Caco-2 (cell line): ENCODE results near the gene GPR89B. TPM values are rescaled to one million over a fixed set of nuclear protein-coding genes. Genes with fewer than 3 reads are reported as not detected.
"Not testable (repeated sequence)": the region's sequence is repeated elsewhere in the genome, so short reads cannot be mapped to it uniquely, and the experiment has no call there.

Experiments used
- Bru-seq: library from RNA; stranded (reverse); fragments of 400-500 nt; gene quantifications from one replicate; lab custom pipeline; 2021; lab: Mats Ljungman, UMichigan
- BruChase-seq, 2 experiments: library from RNA; stranded (reverse); fragments of 400-500 nt; gene quantifications; one replicate each; lab custom pipeline; 2021; lab: Mats Ljungman, UMichigan
- BruUV-seq: library from RNA; stranded (reverse); fragments of 400-500 nt; replicated peaks from 2 replicates; lab custom pipeline; 2021; lab: Mats Ljungman, UMichigan
- CTCF ChIA-PET: fragments of 300-600 bp; sonication (Branson Sonifier 250); formaldehyde crosslinking; loops from one replicate; lab custom pipeline; 2022; ENCODE audit warnings: antibody characterized with exemption; lab: Charles Lee
- POLR2A ChIA-PET: fragments of 300-600 bp; sonication (Branson Sonifier 250); formaldehyde crosslinking; loops from one replicate; lab custom pipeline; 2022; ENCODE audit warnings: antibody characterized with exemption; lab: Charles Lee
- DNase-seq, 2 experiments: peaks; one replicate each; pipeline versions ENCODE4 v3.0.0 to v3.0.0-alpha.2; 2020 to 2022
- H3K27me3 ChIP-seq: replicated peaks from 2 replicates; pipeline ENCODE4 v1.6.0; 2011; ENCODE audit warnings: low read length; ENCODE audit not compliant: control insufficient read depth, insufficient read depth
- H3K36me3 ChIP-seq: 2 replicates; pipeline ENCODE4 v1.5.1; 2011; ENCODE audit warnings: low read length; ENCODE audit not compliant: control insufficient read depth, insufficient read depth
- H3K4me1 ChIP-seq: fragments of 250-450 bp; sonication (Bioruptor Pico); 2 replicates; pipeline ENCODE4 v1.5.1; 2020; ENCODE audit warnings: mild to moderate bottlenecking
- H3K4me3 ChIP-seq: 2 replicates; pipeline ENCODE4 v1.5.1; 2011; ENCODE audit warnings: low read depth, mild to moderate bottlenecking, control low read depth, low read length
- H3K9me3 ChIP-seq: fragments of 250-450 bp; sonication (Bioruptor Pico); 2 replicates; pipeline ENCODE4 v1.5.1; 2020; ENCODE audit warnings: mild to moderate bottlenecking, moderate library complexity
- H3K27ac Mint-ChIP-seq: one replicate; pipeline ENCODE4 v1.8.0; 2022; ENCODE audit warnings: mixed read lengths; ENCODE audit not compliant: unreplicated experiment
- H3K27me3 Mint-ChIP-seq: one replicate; pipeline ENCODE4 v1.8.0; 2022; ENCODE audit warnings: mixed read lengths; ENCODE audit not compliant: insufficient read depth, unreplicated experiment
- H3K36me3 Mint-ChIP-seq: one replicate; pipeline ENCODE4 v1.8.0; 2022; ENCODE audit warnings: mild to moderate bottlenecking, mixed read lengths; ENCODE audit not compliant: insufficient read depth, unreplicated experiment
- H3K4me1 Mint-ChIP-seq: one replicate; pipeline ENCODE4 v1.8.0; 2022; ENCODE audit warnings: low read depth, mixed read lengths; ENCODE audit not compliant: unreplicated experiment
- H3K4me3 Mint-ChIP-seq: one replicate; pipeline ENCODE4 v1.8.0; 2022; ENCODE audit warnings: mild to moderate bottlenecking, moderate library complexity, mixed read lengths; ENCODE audit not compliant: unreplicated experiment
- H3K9me3 Mint-ChIP-seq: one replicate; pipeline ENCODE4 v1.8.0; 2022; ENCODE audit warnings: mixed read lengths; ENCODE audit not compliant: unreplicated experiment
- CTCF ChIP-seq, 2 experiments: fragments of 200-600 bp in 1 of 2; IDR thresholded peaks; 1 replicate in 1 of 2; 2 replicates in 1 of 2; pipeline versions ENCODE4 v1.5.1 to v1.8.0; 2011 to 2022; ENCODE audit warnings: antibody characterized with exemption in 1 of 2, control low read depth in 1 of 2, inconsistent platforms in 1 of 2, low read depth in 1 of 2, low read length in 1 of 2, mild to moderate bottlenecking in 1 of 2, moderate library complexity in 1 of 2; ENCODE audit not compliant: insufficient read depth in 1 of 2, severe bottlenecking in 1 of 2, unreplicated experiment in 1 of 2
- intact Hi-C: fragments of 100-400 bp; cut with micrococcal nuclease; formaldehyde crosslinking; loops from one replicate; pipeline ENCODE4 v1.10.0; 2022; ENCODE audit not compliant: unreplicated experiment
- long read RNA-seq: library from polyadenylated mRNA; stranded (forward); transcript quantifications from one replicate; pipeline ENCODE4 v2.0.0, GENCODE V29; 2022
- total RNA-seq: library from RNA; stranded (reverse); gene quantifications from 2 replicates; pipeline ENCODE4 v1.2.3, GENCODE V29; 2022

GPR89B gene
- total RNA-seq (27.5 and 29.5 TPM in 2 replicates), Bru-seq, nascent RNA (percentile 78 among the genes with signal in this experiment), BruChase-seq, experiment 1, labeled RNA remaining after a 2-hour chase (percentile 72 among the genes with signal in this experiment), BruChase-seq, experiment 2, labeled RNA remaining after a 6-hour chase (percentile 68 among the genes with signal in this experiment)
- long read RNA-seq, transcript GPR89B-201 (14 exons, 1,934 nt) = major isoform, 34 of 59 reads
- long read RNA-seq, partial matches to known transcripts = 0 of 59 reads
- long read RNA-seq, other reads (novel, unspliced or antisense) = 21 of 59 reads

- H3K4me3 ChIP-seq = peak within 1 kb of the TSS; percentile 87
- intact Hi-C loops, POLR2A ChIA-PET, H3K9me3 ChIP-seq, CTCF ChIA-PET, H3K36me3 Mint-ChIP-seq, H3K4me1 ChIP-seq, H3K27me3 ChIP-seq, H3K36me3 ChIP-seq, H3K9me3 Mint-ChIP-seq, H3K27me3 Mint-ChIP-seq, BruUV-seq: not testable (repeated sequence)
- peak; percentile 94 to 95 for DNase-seq
- Mint-ChIP-seq H3K4me3 (peak within 1 kb of the TSS; percentile 82), H3K4me1 (peaks cover 15% of the 10 kb centered on the region), H3K27ac (peak within 1 kb of the TSS; percentile 71)
Observed at GRCh38 chr1:147928236-147929132, at the start of gene GPR89B. Gene GPR89B, plus strand, starts transcription at chr1:147928420. Its CDS starts 117 bp downstream, at chr1:147928537.

DNA sequence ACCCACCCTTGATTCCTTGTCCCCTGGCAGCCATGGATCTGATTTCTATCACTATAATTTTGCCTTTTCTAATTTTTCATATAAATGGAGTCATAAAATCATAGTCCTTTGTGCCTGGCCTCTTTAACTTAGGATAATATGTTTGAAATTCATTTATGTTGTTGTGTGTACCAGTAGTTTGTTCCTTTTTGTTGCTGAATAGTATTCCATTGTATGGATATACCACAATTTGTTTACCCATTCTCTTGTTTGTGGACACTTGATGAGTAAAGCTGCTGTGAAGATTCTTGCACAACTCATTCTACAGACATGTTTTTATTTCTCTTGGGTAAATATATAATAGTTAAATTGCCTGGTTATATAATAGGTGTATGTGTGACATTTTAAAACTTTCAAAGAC lies 48.3 kb upstream of the GPR89B start:
- TF ChIP-seq CTCF (IDR thresholded peaks at IDR 0.05; ENCODE audit: insufficient read depth in 1 of 2, low read depth in 1 of 2, low read length in 1 of 2, severe bottlenecking in 1 of 2, unreplicated experiment in 1 of 2) = no peak
- BruUV-seq = no TSS peak
- Mint-ChIP-seq H3K36me3 (no peaks in the 10 kb centered on the region), H3K4me3 (no peak overlapping the region), H3K4me1 (no peaks in the 10 kb centered on the region), H3K27ac (no peak overlapping the region), H3K27me3 (peaks cover under 1% of the 10 kb centered on the region), H3K9me3 (no peaks in the 10 kb centered on the region)
- no peak for DNase-seq
- intact Hi-C loops = no loop called here
- H3K36me3 ChIP-seq = no peaks in the 10 kb centered on the region
- no peaks in the 10 kb centered on the region for H3K27me3 ChIP-seq
- CTCF ChIA-PET = no interaction called here
- no peaks in the 10 kb centered on the region for H3K4me1 ChIP-seq
- POLR2A ChIA-PET = no interaction called here
- H3K9me3 ChIP-seq = no peaks in the 10 kb centered on the region
- no peak overlapping the region for H3K4me3 ChIP-seq

- H3K9me3 ChIP-seq = no peaks in the 10 kb centered on the region
- Mint-ChIP-seq H3K4me3 (no peak overlapping the region), H3K36me3 (no peaks in the 10 kb centered on the region), H3K27ac (no peak overlapping the region), H3K27me3 (peaks cover 5% of the 10 kb centered on the region), H3K9me3 (no peaks in the 10 kb centered on the region), H3K4me1 (no peaks in the 10 kb centered on the region)
- no peak for DNase-seq
- H3K4me3 ChIP-seq = no peak overlapping the region
- CTCF ChIA-PET = no interaction called here
- H3K4me1 ChIP-seq = no peaks in the 10 kb centered on the region
- H3K36me3 ChIP-seq = no peaks in the 10 kb centered on the region
- no TSS peak for BruUV-seq
- intact Hi-C loops = no loop called here
- no peaks in the 10 kb centered on the region for H3K27me3 ChIP-seq
- POLR2A ChIA-PET = no interaction called here
- TF ChIP-seq CTCF (IDR thresholded peaks at IDR 0.05; ENCODE audit: insufficient read depth in 1 of 2, low read depth in 1 of 2, low read length in 1 of 2, severe bottlenecking in 1 of 2, unreplicated experiment in 1 of 2) = no peak
Observed at GRCh38 chr1:147882535-147882934, 45.7 kb upstream of the GPR89B start.
